HG03571 (cell line): ENCODE results near the gene NADSYN1.
A peak's percentile ranks its signal among the peaks of the same experiment; 100 is the strongest.
"Not testable (repeated sequence)": the region's sequence is repeated elsewhere in the genome, so short reads cannot be mapped to it uniquely, and the experiment has no call there.

Experiments used
- ATAC-seq: cut with Tn5 transposase; IDR thresholded peaks from one replicate; pipeline ENCODE4 v1.9.1; 2021; ENCODE audit not compliant: unreplicated experiment

Gene NADSYN1

DNA sequence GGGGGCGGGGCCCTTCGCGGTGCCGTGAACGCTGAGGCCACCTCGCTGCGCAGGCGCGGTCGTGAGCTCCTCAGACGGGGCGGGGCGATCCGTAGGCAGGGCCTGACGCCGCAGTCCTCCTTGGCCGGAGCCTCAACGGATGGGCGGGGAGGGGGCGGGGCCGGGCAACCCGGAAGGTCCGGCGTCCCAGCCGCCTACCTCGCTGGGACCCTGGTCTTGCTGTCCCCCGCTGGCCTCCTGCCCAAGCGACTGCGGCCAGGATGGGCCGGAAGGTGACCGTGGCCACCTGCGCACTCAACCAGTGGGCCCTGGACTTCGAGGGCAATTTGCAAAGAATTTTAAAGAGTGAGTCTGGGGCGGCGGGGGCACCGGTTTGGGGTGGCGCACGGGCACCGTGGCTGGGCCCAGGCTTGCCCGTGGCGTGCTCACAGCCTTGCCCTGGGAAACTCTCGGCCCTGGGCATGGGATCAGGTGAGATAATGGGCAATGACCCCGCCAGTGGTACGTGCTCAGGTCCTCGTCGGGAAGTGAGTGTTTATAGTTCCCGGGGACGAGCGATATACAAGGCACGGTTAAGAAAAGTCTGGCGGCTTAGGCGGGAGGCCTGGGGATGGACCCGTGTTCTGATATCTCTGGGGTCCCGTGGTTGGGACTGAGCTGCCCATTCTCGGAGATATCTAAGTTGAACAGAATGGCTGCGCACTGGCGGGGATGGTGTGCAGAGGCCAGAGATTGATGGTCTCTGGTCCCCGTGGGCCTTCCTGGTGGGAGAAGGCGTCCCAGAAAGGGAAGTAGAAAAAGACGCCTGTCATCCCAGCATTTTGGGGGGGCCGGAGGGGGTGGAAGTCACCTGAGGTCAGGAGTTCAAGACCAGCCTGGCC is at the start of gene NADSYN1:
Gene NADSYN1 (plus strand): TSS at position 167 of the 881 bp plus-strand sequence. CDS start 94 bp downstream, at position 261.
- ATAC-seq = peak; percentile 47

DNA sequence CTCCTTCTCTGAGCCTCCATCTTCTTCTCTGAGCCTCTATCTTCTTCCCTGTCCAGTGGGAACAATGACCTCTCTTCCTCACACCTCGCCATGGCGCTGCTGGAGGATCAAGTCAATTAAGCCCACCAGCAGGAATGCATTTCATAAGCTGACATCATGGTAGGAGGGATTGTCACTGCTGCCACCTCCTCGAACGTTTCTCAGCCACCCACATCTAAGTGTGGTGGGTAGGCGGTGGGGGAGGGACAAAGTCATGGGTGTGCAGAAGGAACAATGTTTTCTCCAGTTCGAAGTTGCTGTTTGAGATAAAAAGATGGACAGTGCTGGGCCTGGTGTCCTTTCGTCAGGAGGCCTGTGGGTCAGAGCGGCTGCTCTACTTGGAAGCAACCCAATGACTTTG is 48.8 kb upstream of the NADSYN1 start:
- ATAC-seq = no peak

DNA sequence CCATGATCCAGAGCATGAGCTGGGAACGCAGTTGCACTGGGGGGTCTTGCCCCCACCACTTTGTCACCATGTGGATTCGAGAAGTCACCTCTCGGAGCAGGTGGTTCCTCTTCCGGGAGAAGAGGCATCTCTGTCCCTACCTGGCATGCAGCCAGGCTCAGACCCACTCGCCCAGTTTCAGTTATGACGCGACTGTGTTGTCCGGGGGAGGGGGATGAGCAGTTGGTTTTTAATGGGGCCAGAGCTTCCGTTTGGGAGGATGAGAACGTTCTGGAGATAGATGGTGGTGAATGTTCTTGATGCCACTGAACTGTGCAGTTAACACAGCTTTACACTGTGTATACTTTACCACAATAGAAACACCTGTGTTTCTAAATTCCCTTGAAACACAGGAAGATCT is 46.3 kb upstream of the NADSYN1 start:
- no peak for ATAC-seq

DNA sequence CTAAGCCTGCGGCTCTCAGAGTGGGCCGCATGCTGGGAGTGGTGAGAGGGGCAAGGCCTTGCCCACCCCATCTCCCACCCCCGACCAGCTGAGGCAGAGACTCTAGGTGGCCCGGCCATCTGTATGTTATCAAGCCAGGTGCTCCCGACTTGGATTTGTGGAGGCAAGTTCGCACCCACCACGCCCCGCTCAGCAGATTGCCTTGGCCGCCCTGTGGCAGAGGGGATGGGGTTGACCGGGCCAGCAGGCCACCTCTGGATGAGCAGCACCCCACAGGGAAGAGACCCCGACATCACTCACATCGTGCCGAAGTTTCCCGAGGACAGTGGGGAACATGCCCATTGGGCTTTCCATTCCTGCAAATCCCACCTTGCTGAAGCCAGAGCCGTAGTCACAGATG is 45.6 kb upstream of the NADSYN1 start:
- ATAC-seq = no peak

DNA sequence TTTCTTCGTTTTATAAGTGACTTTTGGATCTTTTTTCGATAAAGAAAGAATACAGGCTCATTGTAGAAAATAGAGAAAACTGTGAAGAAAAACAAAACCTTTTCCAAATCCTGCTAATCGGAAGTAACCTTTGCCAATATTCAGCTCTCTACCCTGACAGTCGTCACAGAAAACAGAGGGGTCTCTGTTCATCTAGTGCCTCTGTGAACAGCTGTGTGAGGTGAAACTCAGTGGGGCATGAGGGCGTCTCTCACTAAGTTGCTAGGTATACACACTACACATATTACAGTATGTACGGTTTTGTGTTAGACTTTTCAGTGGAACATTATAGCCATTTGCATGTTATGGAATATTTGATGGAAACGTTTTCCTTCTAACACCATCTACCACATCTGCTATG is 44.2 kb upstream of the NADSYN1 start:
- no peak for ATAC-seq

DNA sequence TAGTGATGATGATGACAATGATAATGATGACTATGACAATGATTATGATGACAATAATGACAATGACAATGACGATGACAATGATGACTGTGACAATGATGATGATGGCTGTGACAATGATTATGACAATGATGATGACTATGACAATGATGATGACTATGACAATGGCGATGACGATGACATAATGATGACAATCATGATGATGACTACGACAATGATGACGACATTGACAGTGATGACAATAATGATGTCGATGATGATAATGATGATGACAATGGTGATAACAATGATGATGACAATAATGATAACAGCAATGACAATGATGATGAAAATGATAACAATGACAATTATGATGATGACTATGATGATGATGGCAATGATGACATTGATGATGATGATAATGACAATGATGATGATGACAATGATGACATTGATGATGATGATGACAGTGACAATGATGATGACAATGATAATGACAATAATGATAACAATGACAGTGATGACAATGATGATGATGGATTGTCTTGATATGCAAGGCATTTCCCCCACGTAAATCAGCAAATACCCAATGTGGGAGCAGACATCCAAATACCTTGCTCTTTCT is 42.5 kb upstream of the NADSYN1 start:
- no peak for ATAC-seq

DNA sequence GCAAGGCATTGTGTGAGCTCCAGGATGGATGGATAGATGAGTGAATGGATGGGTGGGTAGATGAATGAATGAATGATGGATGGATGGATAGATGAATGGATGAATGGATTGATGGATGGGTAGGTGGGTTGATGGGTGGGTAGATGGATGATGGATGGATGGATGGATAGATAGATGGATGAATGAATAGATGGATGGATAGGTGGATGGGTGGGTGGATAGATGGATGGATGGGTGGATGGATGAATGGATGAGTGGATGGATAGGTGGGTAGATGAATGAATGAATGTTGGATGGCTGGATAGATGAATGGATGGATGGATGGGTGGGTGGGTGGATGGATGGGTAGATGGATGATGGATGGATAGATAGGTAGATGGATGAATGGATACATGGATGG is 38.4 kb upstream of the NADSYN1 start:
- no peak for ATAC-seq

DNA sequence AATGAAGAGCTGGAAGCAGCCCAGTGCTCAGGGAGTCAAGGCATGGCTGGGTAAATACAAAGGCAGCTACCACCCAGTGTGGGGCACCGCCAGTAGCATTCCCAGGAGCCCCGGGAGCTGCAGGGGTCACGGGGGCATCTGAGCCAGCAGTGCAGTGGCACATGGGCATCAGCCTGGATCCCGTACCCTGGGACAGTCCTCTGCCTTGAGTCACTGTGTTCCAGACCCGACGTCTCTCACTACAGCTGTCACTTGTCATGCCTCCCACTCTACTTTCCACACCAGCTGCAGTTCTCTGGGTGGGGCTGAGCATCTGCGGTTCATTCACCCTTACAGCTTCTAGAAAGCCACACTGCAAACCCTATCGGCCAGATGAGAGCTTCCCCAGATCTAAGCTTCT is 34.4 kb upstream of the NADSYN1 start:
- ATAC-seq = no peak

DNA sequence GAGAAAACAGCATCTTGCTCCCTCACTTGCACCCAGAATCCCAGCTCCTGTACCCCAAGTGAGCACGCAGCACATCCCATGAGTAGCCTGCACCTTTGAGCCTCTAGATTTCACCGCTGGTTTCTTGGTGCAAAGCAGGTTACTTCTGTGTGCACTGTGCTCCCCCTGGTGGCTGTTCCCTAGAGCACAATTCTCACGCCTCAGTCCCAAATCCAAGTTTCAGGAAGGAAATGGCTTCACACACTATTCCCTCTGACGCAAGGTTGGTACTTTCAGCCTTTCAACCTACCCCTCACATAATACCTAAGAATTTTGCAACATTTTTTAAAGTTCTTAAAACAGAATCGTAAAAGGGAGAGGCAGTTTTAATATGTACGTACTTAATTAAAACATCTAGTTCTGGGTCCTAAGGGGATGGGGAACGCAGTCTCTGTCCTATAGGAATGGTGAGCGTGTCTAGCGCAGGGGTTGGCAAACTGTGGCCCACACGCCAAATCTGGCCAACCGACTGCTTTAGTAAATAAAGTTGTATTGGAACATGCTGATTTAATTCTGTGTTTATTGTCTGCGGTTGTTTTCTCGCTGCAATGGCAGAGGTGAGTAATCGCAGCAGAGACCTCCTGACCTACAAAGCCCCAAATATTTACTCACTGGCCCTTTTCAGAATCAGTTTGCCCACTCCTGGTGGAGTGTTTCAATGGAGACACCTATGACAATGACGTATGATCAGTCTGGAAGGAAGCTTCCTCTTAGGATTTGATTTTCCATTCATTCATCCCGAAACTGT is 32.4 kb upstream of the NADSYN1 start:
- ATAC-seq = no peak

DNA sequence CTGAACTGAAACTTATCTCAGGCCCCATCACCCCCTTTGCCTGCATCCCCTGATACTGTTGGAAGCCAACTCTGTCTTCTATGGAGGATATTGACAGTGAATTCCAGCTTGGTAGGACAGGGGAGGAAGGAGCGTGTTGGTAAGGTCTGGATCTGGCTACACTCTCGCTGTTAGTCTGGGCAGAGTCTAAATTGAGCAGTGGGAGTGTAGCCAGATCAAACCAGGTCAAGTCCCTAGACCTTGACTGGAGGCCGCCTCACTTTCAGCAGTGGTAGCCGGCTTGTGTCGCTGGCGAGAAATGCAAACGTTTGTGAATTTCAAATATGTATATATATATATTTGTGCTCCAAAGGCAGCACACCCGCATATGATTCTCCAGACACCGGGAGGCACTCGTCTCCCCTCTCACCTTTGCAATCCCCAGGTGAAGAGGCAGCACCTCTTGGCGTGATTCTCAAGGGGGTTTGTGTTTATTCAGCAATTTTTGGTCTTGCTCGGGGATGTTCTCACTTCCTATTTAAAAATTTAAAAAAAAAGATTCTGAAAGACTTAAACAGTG is 31.5 kb upstream of the NADSYN1 start:
- no peak for ATAC-seq

DNA sequence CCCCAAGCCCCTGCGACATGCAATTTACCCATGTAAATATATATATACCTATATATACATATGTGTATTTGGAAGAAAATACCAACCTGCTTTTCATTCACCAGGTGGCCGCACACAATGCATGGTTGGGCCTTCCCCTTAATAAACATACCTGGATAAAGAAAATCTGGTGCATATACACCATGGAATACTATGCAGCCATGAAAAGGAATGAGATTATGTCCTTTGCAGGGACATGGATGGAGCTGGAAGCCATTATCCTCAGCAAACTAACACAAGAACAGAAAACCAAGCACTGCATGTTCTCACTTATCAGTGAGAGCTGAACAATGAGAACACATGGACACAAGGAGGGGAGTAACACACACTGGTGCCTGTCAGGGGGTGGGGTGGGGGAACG is 30.7 kb upstream of the NADSYN1 start:
- ATAC-seq = not testable (repeated sequence)

DNA sequence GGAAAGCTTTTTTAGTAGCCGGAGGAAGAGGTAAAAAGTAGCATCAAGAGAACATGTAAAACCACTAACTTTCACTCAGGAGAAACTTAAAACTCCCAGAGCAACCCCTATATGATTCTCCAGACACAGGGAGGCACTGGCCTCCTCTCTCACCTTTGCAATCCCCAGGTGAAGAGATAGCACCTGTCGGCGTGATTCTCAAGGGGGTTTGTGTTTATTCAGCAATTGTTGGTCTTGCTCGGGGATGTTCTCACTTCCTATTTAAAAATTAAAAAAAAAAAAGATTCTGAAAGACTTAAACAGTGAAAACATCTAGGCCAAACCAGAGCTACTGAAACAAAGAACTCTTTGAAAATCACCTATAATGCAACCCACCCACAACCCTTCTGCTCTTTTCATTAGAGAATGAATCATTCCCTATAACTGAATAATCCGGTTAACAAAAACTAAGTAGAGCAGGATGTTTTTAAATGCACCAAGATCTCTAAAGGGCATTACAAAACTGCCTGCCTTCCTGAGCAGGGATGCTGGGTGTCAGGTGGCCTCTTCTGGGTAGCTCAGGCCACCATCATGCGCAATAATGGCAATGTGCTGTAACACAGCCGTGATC is 29.7 kb upstream of the NADSYN1 start:
- no peak for ATAC-seq

DNA sequence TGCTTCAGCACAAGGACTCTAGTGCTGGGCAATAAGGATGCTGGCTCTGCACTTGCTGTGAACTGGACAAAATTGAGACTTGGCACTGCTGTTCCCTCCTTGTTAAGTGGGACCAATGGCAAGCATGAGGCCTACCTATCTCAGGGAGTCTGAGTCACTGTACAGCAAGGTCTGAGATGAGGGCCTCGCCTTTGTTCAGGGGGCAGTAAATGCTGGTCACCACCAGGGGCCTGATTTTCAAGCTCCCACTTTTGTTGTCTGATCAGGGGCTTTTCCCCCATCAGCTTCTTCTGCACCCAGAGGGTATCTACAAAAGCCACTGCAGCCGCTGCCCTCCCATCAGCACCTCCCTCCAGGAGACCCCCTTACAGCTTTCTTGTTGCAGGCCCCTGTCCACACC is 27.6 kb upstream of the NADSYN1 start:
- ATAC-seq = no peak

DNA sequence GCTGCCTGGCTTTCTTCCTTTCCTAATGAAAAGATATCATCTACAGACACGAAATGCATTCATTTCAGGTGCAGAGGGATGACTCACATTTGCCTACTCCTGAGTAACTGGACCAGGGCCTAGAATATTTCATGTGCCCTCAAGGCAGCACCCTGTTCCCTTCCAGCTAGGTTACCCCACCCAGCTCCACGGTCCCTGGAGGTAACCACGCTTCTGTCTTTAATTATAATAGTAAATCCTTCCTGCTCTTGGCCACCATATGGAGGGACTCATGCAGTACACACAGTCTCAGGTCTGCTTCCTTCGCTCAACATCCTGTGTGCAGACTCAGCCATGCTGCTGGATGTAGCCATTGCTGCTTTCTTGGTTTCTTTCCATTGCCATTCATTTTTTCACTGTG is 27.1 kb upstream of the NADSYN1 start:
- ATAC-seq = no peak

DNA sequence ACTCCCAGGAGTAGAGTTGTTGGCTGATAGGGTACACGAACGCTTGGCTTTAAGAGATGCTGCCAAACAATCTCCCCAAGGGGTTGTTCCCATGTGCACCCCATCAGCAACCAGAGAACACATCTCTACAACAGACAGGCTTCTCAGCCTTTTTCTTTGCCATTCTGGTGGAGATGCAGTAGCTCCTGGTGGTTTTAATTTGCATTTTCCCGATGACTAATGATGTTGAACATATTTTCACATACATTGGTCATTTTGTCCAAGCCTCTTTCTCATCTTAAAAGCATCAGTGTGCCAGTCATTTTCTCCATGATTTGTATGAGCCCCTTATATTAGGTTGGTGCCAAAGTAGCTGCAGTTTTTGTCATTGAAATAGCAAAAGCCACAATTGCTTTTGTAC is 26.6 kb upstream of the NADSYN1 start:
- ATAC-seq = no peak

DNA sequence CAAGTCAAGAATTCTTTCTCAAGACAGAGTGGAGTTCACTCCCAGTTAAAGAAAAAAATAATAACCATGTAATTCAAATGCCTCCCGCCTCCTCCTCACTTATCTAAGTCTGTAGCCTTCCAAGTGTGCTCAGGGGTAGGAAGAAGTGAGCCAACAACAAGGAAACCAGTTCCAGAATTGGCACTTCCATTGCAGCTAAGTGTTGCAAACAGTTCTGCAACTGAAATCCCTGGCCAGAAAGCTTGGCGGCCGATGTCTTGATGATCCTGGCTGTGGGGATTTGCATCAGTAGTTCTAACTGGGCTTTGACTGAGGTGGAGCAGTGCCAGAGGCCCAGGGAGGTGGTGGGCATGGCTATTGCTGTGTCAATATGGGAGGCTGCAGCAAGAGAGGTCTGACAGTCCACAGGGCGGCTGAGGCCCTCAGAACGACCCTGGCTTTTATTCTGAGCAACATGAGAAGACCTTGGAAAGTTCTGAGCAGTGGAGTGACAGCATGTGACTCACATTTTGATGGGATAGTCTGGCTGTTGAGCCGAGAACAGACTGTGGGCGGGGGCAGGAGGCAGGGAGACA is 24.1 kb upstream of the NADSYN1 start:
- no peak for ATAC-seq

DNA sequence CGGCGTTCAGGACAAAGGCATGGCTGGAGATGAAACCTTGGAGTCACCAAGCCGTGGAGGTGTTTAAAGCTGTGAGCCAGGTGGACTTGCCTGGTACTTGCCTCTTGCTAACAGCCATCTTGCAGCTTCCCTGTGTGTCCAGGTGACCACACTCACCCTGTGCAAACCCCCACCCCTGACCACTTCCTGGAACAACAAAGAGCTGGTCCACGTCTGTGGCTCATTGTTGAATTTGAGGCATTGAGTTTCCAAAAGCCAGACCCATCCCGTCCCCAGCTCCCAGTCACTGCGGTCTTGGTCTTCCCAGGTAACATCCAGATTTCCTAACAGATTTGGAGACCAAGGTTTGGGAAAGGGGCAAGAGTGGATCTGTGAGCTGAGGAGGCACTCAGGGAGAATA is 23.3 kb upstream of the NADSYN1 start:
- no peak for ATAC-seq

DNA sequence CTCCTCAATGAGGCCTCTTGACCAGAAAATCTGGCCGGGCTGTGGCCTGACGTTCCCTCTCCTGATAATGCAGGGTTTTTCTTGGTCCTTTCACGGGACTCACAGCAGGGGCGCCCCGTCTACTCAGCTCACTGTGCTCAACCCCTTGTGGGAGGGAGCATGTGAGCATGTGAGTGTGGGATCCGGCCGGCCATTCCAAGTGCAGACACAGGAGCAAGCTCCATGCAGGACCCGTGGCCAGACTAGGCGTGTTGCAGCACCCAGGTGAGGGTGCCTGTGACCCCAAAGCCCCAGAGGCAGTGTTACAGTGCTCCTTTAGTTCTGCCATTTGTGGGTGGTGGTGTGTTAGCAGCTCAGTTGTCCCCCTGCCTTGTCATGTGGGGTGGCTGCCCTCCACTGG is 22.8 kb upstream of the NADSYN1 start:
- ATAC-seq = no peak

DNA sequence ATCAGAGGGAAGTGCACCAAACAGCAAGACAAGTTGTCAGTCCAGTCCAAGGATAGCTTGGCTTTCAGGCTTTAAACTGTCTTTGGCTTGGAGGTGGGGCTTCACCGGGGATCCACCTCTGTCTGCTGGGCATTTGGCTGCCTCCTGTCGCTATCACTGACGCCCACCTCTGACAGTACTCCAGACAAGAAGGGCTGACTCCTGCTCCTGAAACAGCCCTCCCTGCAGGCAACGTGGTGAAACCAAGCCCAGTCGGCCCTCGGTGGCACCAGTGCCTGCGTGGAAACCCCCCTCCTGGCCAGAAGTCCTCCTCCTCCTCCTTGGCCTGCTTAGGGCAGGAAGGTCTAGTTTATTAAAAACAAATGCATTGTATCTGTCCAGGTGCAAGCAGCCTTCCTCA is 21.7 kb upstream of the NADSYN1 start:
- ATAC-seq = no peak

DNA sequence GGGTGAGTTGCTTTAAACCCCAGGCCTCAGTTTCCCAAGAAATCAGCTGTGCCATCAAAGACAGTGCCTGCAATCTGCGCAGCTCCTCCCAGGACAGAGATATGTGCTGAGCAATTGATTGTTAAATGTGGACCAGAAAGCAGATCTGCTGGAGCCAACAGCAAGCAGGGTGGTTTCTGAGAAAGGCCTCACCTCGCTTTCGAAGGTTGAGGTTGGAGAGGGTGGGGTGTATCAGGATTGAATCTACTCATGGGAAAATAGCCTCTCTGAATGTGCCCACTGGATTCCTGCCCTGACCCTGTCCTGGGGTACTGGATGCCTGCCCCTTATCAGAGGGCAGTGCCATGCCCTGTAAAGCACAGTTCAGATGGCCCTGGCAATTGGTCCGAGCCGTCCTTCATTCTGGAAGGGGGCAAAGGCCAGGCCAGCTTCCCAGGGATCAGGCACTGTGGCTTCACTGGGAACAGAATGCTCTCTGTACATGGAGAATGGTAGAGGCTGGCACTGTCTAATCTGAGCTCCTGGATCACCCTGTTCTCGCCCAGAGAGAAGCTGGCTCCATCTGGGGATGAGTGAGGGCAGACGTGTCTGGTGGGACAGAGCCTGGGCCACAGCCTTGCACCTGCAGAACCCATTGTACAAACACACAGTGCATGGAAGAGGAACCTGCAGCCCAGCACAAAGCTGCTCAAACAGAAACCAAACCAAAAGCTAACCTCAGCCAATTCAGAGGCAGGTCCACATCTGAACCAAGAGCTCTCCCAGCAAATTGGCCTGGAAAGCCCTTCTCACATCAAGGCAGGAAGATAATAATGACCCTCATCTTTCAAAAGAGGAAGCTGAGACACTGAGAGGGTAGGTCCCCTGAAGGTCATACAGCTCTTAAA is 20.0 kb upstream of the NADSYN1 start:
- no peak for ATAC-seq
